ENCODE results near the gene CGN.

Gene CGN

DNA sequence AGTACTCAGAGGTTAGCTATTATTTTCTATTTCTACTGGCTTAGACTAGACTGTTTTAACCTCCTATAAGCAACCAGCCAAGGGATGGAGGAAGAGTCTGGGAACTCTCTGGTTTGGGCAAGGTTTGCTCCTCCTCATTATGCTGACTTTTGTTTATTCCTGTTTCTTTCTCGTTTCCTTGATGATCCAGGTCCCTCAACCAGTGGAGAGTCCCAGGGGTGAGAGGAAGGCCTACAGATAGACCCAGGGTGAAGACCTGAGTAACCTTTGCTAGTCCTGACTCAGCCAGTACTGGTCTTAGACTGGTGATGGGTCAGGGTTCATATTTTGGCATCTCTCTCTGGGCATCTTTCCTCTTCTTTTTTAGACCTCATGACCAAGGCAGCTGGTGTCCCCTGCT lies 34.4 kb downstream of the CGN start:
- no peak overlapping the region for H3K4me3 ChIP-seq (ENCODE audit: low read depth, low read length, poor library complexity, severe bottlenecking)
- no peak overlapping the region for H2AFZ ChIP-seq (ENCODE audit: low read length)
- no peaks in the 10 kb centered on the region for H3K9me3 ChIP-seq (ENCODE audit: low read length)
- TF ChIP-seq EZH2 (IDR thresholded peaks at IDR 0.05; ENCODE audit: borderline replicate concordance, low read length): no peak
- TF ChIP-seq, protein P1, sequence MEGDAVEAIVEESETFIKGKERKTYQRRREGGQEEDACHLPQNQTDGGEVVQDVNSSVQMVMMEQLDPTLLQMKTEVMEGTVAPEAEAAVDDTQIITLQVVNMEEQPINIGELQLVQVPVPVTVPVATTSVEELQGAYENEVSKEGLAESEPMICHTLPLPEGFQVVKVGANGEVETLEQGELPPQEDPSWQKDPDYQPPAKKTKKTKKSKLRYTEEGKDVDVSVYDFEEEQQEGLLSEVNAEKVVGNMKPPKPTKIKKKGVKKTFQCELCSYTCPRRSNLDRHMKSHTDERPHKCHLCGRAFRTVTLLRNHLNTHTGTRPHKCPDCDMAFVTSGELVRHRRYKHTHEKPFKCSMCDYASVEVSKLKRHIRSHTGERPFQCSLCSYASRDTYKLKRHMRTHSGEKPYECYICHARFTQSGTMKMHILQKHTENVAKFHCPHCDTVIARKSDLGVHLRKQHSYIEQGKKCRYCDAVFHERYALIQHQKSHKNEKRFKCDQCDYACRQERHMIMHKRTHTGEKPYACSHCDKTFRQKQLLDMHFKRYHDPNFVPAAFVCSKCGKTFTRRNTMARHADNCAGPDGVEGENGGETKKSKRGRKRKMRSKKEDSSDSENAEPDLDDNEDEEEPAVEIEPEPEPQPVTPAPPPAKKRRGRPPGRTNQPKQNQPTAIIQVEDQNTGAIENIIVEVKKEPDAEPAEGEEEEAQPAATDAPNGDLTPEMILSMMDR (IDR thresholded peaks at IDR 0.05; ENCODE audit: low read length): no peak
- H3K4me2 ChIP-seq (ENCODE audit: low read length): no peak overlapping the region
- no peaks in the 10 kb centered on the region for H3K27me3 ChIP-seq (ENCODE audit: insufficient read depth, low read length)
- no peaks in the 10 kb centered on the region for H3K79me2 ChIP-seq (ENCODE audit: insufficient read depth, low read length)
- no peaks in the 10 kb centered on the region for H4K20me1 ChIP-seq (ENCODE audit: insufficient read depth, low read length)
- H3K4me1 ChIP-seq (ENCODE audit: insufficient read depth, low read length, severe bottlenecking): peaks cover 10% of the 10 kb centered on the region
- no peaks in the 10 kb centered on the region for H3F3A ChIP-seq (ENCODE audit: insufficient read depth, low read length)
- H3K9me2 ChIP-seq (ENCODE audit: low read depth, low read length): no peaks in the 10 kb centered on the region
- H3K36me3 ChIP-seq (ENCODE audit: insufficient read depth, low read length): no peaks in the 10 kb centered on the region
- no peak overlapping the region for H3K27ac ChIP-seq (ENCODE audit: low read depth, low read length, poor library complexity, severe bottlenecking)
- no peak overlapping the region for H3K9ac ChIP-seq (ENCODE audit: low read length)

DNA sequence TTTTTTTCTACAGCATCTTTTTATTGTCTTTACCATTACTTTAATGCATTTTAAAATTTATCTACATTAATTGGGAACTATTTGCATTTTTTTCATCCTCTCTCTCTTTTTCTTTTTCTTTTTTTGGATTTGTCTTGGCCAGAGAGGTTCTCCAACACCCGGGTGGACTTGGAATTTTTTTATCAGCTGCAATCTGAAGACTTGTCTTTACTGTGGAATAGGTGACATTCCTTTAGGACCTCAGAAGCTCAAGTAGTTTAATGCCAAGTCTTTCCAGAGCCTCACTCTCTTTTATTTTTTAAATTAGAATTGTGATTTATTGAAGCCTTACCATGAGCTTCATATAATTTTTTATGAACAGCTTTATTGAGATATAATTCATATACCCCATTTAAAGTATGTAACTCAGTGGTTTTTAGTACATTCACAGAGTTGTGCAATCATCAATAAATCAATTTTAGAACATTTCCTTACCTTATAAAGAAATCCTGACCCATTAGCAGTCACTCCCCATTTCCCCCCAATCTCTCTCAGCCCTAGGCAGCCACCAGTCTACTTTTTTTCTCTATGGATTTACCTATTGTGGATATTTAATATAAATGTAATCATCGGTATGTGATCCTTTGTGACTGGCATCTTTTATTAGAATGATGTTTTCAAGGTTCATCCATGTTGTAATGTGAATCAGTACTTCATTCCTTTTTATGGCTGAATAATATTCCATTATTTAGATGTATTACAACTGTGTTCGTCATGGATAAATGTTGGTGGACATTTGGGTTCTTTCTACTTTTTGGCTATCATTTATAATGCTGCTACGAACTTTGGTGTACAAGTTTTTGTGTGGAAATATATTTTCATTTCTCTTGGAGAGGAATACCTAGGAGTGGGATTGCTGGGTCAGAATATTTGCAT lies 35.1 kb downstream of the CGN start:
- Histone ChIP-seq H3F3A (ENCODE audit: insufficient read depth, low read length) (no peaks in the 10 kb centered on the region), H4K20me1 (ENCODE audit: insufficient read depth, low read length) (no peaks in the 10 kb centered on the region), H3K27me3 (ENCODE audit: insufficient read depth, low read length) (no peaks in the 10 kb centered on the region), H3K9me2 (ENCODE audit: low read depth, low read length) (no peaks in the 10 kb centered on the region), H3K4me1 (ENCODE audit: insufficient read depth, low read length, severe bottlenecking) (peaks cover 3% of the 10 kb centered on the region), H2AFZ (ENCODE audit: low read length) (no peak overlapping the region), H3K27ac (ENCODE audit: low read depth, low read length, poor library complexity, severe bottlenecking) (no peak overlapping the region), H3K79me2 (ENCODE audit: insufficient read depth, low read length) (no peaks in the 10 kb centered on the region), H3K4me3 (ENCODE audit: low read depth, low read length, poor library complexity, severe bottlenecking) (no peak overlapping the region), H3K9ac (ENCODE audit: low read length) (no peak overlapping the region), H3K4me2 (ENCODE audit: low read length) (no peak overlapping the region), H3K36me3 (ENCODE audit: insufficient read depth, low read length) (no peaks in the 10 kb centered on the region), H3K9me3 (ENCODE audit: low read length) (no peaks in the 10 kb centered on the region)
- no peak for TF ChIP-seq EZH2 (IDR thresholded peaks at IDR 0.05; ENCODE audit: borderline replicate concordance, low read length)
- TF ChIP-seq, protein P1 (IDR thresholded peaks at IDR 0.05; ENCODE audit: low read length): no peak

DNA sequence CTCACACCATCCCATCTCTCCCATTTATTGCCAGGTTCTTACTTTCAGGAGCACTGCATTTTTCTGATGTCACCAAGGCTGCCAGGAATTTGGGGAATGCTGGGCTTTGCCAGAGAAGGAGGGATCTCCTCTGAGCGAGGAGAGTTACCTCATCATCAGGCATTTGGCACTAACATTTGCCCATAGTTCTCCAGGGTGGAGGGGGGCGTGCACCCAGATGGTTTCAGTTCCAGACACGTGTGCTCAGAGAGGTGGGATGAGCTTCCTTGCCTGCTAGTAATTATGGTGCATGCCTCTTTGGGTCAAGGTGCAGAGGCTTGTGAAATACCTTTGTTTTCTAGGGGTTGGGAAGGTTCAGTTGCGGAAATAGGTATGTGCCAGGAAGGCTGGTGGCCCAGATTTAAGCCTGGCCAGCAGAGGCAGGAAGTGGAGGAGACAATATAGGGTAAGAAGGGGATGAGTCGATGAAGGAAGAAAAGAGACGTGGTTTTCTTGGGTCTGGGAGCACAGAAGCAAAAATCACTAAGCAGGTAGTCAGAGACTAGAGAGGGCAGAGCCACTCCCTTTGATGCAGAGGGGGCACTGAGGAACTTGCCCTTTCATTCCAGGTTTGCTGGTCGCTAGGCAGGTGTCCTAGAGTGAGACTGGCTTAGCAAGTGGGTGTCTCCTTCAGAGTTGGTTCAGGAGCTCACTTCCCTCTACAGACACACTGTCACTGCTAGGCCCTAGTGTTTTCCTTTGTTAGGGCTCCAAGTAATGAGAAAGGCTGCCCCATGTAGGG lies 36.1 kb downstream of the CGN start:
- H3K9me3 ChIP-seq (ENCODE audit: low read length): no peaks in the 10 kb centered on the region
- no peak overlapping the region for H3K4me3 ChIP-seq (ENCODE audit: low read depth, low read length, poor library complexity, severe bottlenecking)
- H3F3A ChIP-seq (ENCODE audit: insufficient read depth, low read length): no peaks in the 10 kb centered on the region
- H3K79me2 ChIP-seq (ENCODE audit: insufficient read depth, low read length): no peaks in the 10 kb centered on the region
- no peak overlapping the region for H2AFZ ChIP-seq (ENCODE audit: low read length)
- H3K27me3 ChIP-seq (ENCODE audit: insufficient read depth, low read length): no peaks in the 10 kb centered on the region
- H3K36me3 ChIP-seq (ENCODE audit: insufficient read depth, low read length): no peaks in the 10 kb centered on the region
- no peak overlapping the region for H3K9ac ChIP-seq (ENCODE audit: low read length)
- no peaks in the 10 kb centered on the region for H3K4me1 ChIP-seq (ENCODE audit: insufficient read depth, low read length, severe bottlenecking)
- TF ChIP-seq, protein P1 (IDR thresholded peaks at IDR 0.05; ENCODE audit: low read length): no peak
- no peak for TF ChIP-seq EZH2 (IDR thresholded peaks at IDR 0.05; ENCODE audit: borderline replicate concordance, low read length)
- no peak overlapping the region for H3K4me2 ChIP-seq (ENCODE audit: low read length)
- H3K9me2 ChIP-seq (ENCODE audit: low read depth, low read length): no peaks in the 10 kb centered on the region
- H4K20me1 ChIP-seq (ENCODE audit: insufficient read depth, low read length): no peaks in the 10 kb centered on the region
- H3K27ac ChIP-seq (ENCODE audit: low read depth, low read length, poor library complexity, severe bottlenecking): no peak overlapping the region
